HCT116 (cell line): ENCODE data around the gene SPRED3. TPM values are rescaled to one million over a fixed set of nuclear protein-coding genes. Genes with fewer than 3 reads are reported as not detected.

Experiments
- ATAC-seq: fragments of 200-7000 bp; cut with Tn5 transposase; 2 replicates; pipeline ENCODE4 v1.9.1; 2020; ENCODE audit warnings: mild to moderate bottlenecking, moderate library complexity
- BruUV-seq: library from RNA; stranded (reverse); fragments of 400-500 nt; replicated peaks from 2 replicates; lab custom pipeline; 2021; lab: Mats Ljungman, UMichigan
- CTCF ChIA-PET: fragments of 300-600 bp; sonication (Branson Sonifier 250); formaldehyde crosslinking; loops from one replicate; lab custom pipeline; 2021; ENCODE audit warnings: antibody characterized with exemption; lab: Charles Lee
- POLR2A ChIA-PET: fragments of 300-600, 350-600 bp; sonication (Branson Sonifier 250); formaldehyde crosslinking; loops from one replicate; lab custom pipeline; 2021; ENCODE audit warnings: antibody characterized with exemption; lab: Charles Lee
- RAD21 ChIA-PET, 2 experiments: fragments of 300-600 bp; sonication (Branson Sonifier 250); formaldehyde crosslinking; loops; one replicate each; lab custom pipeline; 2023; ENCODE audit warnings: low total read pairs in 2 of 2; ENCODE audit not compliant: uncharacterized antibody in 2 of 2, unreplicated experiment in 2 of 2, low non-redundant PET in 1 of 2; lab: Charles Lee
- DNase-seq: peaks from one replicate; pipeline ENCODE4 v3.0.0-alpha.2; 2010; ENCODE audit warnings: low read depth, low spot score
- H2AFZ ChIP-seq: fragments of 200-600 bp; shearing (Covaris generic), sonication (generic); 2 replicates; pipeline ENCODE4 v1.6.1; 2017; ENCODE audit warnings: low read depth, mixed run types, mixed read lengths, antibody characterized with exemption, low read length; ENCODE audit not compliant: poor library complexity, severe bottlenecking
- H3K27ac ChIP-seq: 2 replicates; pipeline ENCODE4 v1.5.1; 2012; ENCODE audit warnings: low read depth, low read length
- H3K27me3 ChIP-seq: fragments of 200-600 bp; sonication (generic); 2 replicates; pipeline ENCODE4 v1.6.1; 2016; ENCODE audit warnings: mixed run types, low read length, mixed read lengths; ENCODE audit not compliant: insufficient read depth
- H3K36me3 ChIP-seq, 2 experiments: fragments of 200-500 bp in 1 of 2; fragments of 200-600 bp in 1 of 2; sonication (Bioruptor generic) in 1 of 2; sonication (generic) in 1 of 2; 2 replicates each; pipeline versions ENCODE4 v1.5.1 to v1.6.1; 2014 to 2016; ENCODE audit warnings: low read length in 2 of 2, inconsistent platforms in 1 of 2, mixed read lengths in 1 of 2, mixed run types in 1 of 2; ENCODE audit not compliant: insufficient read depth in 2 of 2, control insufficient read depth in 1 of 2
- H3K4me1 ChIP-seq, 2 experiments: fragments of 200-600 bp in 1 of 2; sonication (generic) in 1 of 2; 2 replicates each; pipeline versions ENCODE4 v1.5.1 to v1.6.1; 2012 to 2017; ENCODE audit warnings: low read length in 2 of 2, inconsistent platforms in 1 of 2, mild to moderate bottlenecking in 1 of 2, mixed read lengths in 1 of 2, mixed run types in 1 of 2, moderate library complexity in 1 of 2; ENCODE audit not compliant: insufficient read depth in 2 of 2, control insufficient read depth in 1 of 2
- H3K4me2 ChIP-seq: fragments of 200-600 bp; sonication (generic); 2 replicates; pipeline ENCODE4 v1.6.1; 2017; ENCODE audit warnings: mixed run types, low read length, mixed read lengths
- H3K4me3 ChIP-seq, 2 experiments: fragments of 200-600 bp in 1 of 2; sonication (generic) in 1 of 2; replicated peaks in 1 of 2; 2 replicates each; pipeline ENCODE4 v1.5.1; 2011 to 2016; ENCODE audit warnings: low read length in 2 of 2, control low read depth in 1 of 2, low read depth in 1 of 2, mild to moderate bottlenecking in 1 of 2, mixed read lengths in 1 of 2, mixed run types in 1 of 2
- H3K79me2 ChIP-seq: fragments of 200-600 bp; sonication (generic); 2 replicates; pipeline ENCODE4 v1.6.1; 2017; ENCODE audit warnings: mild to moderate bottlenecking, mixed run types, low read length, moderate library complexity, mixed read lengths; ENCODE audit not compliant: insufficient read depth
- H3K9ac ChIP-seq: fragments of 200-600 bp; sonication (generic); 2 replicates; pipeline ENCODE4 v1.6.1; 2016; ENCODE audit warnings: low read length, mixed read lengths
- H3K9me2 ChIP-seq: fragments of 200-600 bp; sonication (generic), shearing (Covaris generic); 2 replicates; pipeline ENCODE4 v1.6.1; 2017; ENCODE audit warnings: mixed run types, mild to moderate bottlenecking, moderate library complexity; ENCODE audit not compliant: insufficient read depth
- H3K9me3 ChIP-seq, 2 experiments: fragments of 200-500 bp in 1 of 2; fragments of 200-600 bp in 1 of 2; sonication (Bioruptor generic) in 1 of 2; sonication (generic) in 1 of 2; 2 replicates each; pipeline ENCODE4 v1.6.1; 2014 to 2017; ENCODE audit warnings: low read length in 2 of 2, mixed read lengths in 2 of 2, inconsistent platforms in 1 of 2, low read depth in 1 of 2, mild to moderate bottlenecking in 1 of 2, mixed run types in 1 of 2, moderate library complexity in 1 of 2; ENCODE audit not compliant: control insufficient read depth in 1 of 2, insufficient read depth in 1 of 2
- H4K20me1 ChIP-seq: fragments of 200-600 bp; sonication (generic), shearing (Covaris generic); 2 replicates; pipeline ENCODE4 v1.6.1; 2017; ENCODE audit warnings: mixed run types, mild to moderate bottlenecking, moderate library complexity; ENCODE audit not compliant: insufficient read depth
- ATF3 ChIP-seq: IDR thresholded peaks from 2 replicates; pipeline ENCODE4 v1.6.1; 2012
- CEBPB ChIP-seq: IDR thresholded peaks from 2 replicates; pipeline ENCODE4 v1.6.1; 2012; ENCODE audit warnings: low read depth
- CTCF ChIP-seq, 3 experiments: fragments of 200-600 bp in 1 of 3; sonication (generic) in 1 of 3; IDR thresholded peaks in 2 of 3; conservative IDR thresholded peaks in 1 of 3; 2 replicates each; pipeline ENCODE4 v1.5.1; 2012 to 2017; ENCODE audit warnings: low read depth in 2 of 3, low read length in 2 of 3, antibody characterized with exemption in 1 of 3, borderline replicate concordance in 1 of 3, control low read depth in 1 of 3, mild to moderate bottlenecking in 1 of 3, mixed read lengths in 1 of 3, mixed run types in 1 of 3, moderate library complexity in 1 of 3; ENCODE audit not compliant: insufficient read depth in 1 of 3
- EGR1 ChIP-seq: IDR thresholded peaks from 2 replicates; pipeline ENCODE4 v1.6.1; 2012; ENCODE audit warnings: low read depth
- ELF1 ChIP-seq: IDR thresholded peaks from 2 replicates; pipeline ENCODE4 v1.6.1; 2012; ENCODE audit warnings: low read depth, borderline replicate concordance
- EZH2 ChIP-seq: fragments of 200-600 bp; sonication (generic); IDR thresholded peaks from 2 replicates; pipeline ENCODE4 v1.6.1; 2017; ENCODE audit warnings: antibody characterized with exemption, mixed run types
- EZH2phosphoT487 ChIP-seq: fragments of 200-600 bp; IDR thresholded peaks from 2 replicates; pipeline ENCODE4 v1.6.1; 2018; ENCODE audit warnings: antibody characterized with exemption, borderline replicate concordance
- FOSL1 ChIP-seq: IDR thresholded peaks from 2 replicates; pipeline ENCODE4 v1.6.1; 2012; ENCODE audit warnings: low read depth
- JUND ChIP-seq: IDR thresholded peaks from 2 replicates; pipeline ENCODE4 v1.6.1; 2012
- POLR2A ChIP-seq: IDR thresholded peaks from 2 replicates; pipeline ENCODE4 v1.7.0; 2011; ENCODE audit warnings: borderline replicate concordance; ENCODE audit not compliant: insufficient read depth, insufficient read length; ENCODE audit errors: extremely low read depth
- POLR2AphosphoS5 ChIP-seq: IDR thresholded peaks from 2 replicates; pipeline ENCODE4 v1.6.1; 2011; ENCODE audit warnings: mild to moderate bottlenecking, low read depth, low read length, moderate library complexity
- SIN3A ChIP-seq: IDR thresholded peaks from 2 replicates; pipeline ENCODE4 v1.6.1; 2012; ENCODE audit warnings: low read depth
- SRF ChIP-seq: IDR thresholded peaks from 2 replicates; pipeline ENCODE4 v1.6.1; 2012; ENCODE audit warnings: low read depth
- YY1 ChIP-seq: IDR thresholded peaks from 2 replicates; pipeline ENCODE4 v1.6.1; 2011; ENCODE audit warnings: low read length, low read depth, moderate library complexity, mild to moderate bottlenecking; ENCODE audit not compliant: insufficient replicate concordance; ENCODE audit errors: extremely low read depth
- ZBTB33 ChIP-seq: IDR thresholded peaks from 2 replicates; pipeline ENCODE4 v1.6.1; 2011; ENCODE audit warnings: mild to moderate bottlenecking, low read length, moderate library complexity; ENCODE audit not compliant: insufficient replicate concordance; ENCODE audit errors: extremely low read depth
- ZFX ChIP-seq: fragments of 450-650 bp; IDR thresholded peaks from 2 replicates; pipeline ENCODE4 v1.6.1; 2017
- ZNF274 ChIP-seq: fragments of 200-500 bp; sonication (Bioruptor generic); IDR thresholded peaks from 2 replicates; pipeline ENCODE4 v1.6.1; 2014; ENCODE audit warnings: mild to moderate bottlenecking, low read depth, low read length, inconsistent platforms
- intact Hi-C: fragments of 100-400 bp; cut with micrococcal nuclease; formaldehyde crosslinking; loops from 2 replicates; pipeline ENCODE4 v1.10.0; 2022
- total RNA-seq: library from RNA; stranded (reverse); gene quantifications from one replicate; pipeline ENCODE4 v1.2.1, GENCODE V29; 2021; ENCODE audit not compliant: unreplicated experiment

Gene SPRED3
- total RNA-seq, 1 experiment from 2014 or later: 3.4 TPM

GRCh38 chr19:38377052-38377451 is 11.4 kb upstream of the SPRED3 start:
- Histone ChIP-seq H3K4me3 (no peak overlapping the region), H3K27me3 (no peaks in the 10 kb centered on the region), H3K4me2 (no peak overlapping the region), H2AFZ (no peak overlapping the region), H3K9me3 (no peaks in the 10 kb centered on the region), H3K9me2 (no peaks in the 10 kb centered on the region), H4K20me1 (no peaks in the 10 kb centered on the region), H3K9ac (no peak overlapping the region), H3K79me2 (peaks cover 56% of the 10 kb centered on the region), H3K27ac (peak overlapping the region; percentile 10; the same call in 1 of the 2 replicates), H3K4me1 (peaks cover 11 to 23% of the 10 kb centered on the region in 2 experiments), H3K36me3 (peaks cover 35 to 36% of the 10 kb centered on the region in 2 experiments)
- no peak for ATAC-seq
- TF ChIP-seq ZNF274: no peak
- TF ChIP-seq ZFX: no peak
- intact Hi-C loops: no loop called here
- ChIA-PET RAD21 (no interaction called here), POLR2A (interaction anchor here (5.6 kb wide), 1 partner anchor 11 kb away, joined by 44 read pairs; the partner anchor contains the start of genes GGN and SPRED3), CTCF (no interaction called here)
- DNase-seq: no peak
- BruUV-seq: no TSS peak

- intact Hi-C loops: no loop called here
- DNase-seq (no peak), ATAC-seq (no peak)
- no TSS peak for BruUV-seq
- Histone ChIP-seq H3K27ac (no peak overlapping the region), H3K9ac (no peak overlapping the region), H3K4me1 (peaks cover 8 to 20% of the 10 kb centered on the region in 2 experiments), H3K9me3 (no peaks in the 10 kb centered on the region), H2AFZ (no peak overlapping the region), H3K27me3 (no peaks in the 10 kb centered on the region), H3K4me3 (no peak overlapping the region), H3K36me3 (peaks cover 45 to 50% of the 10 kb centered on the region in 2 experiments), H4K20me1 (no peaks in the 10 kb centered on the region), H3K9me2 (no peaks in the 10 kb centered on the region), H3K79me2 (peaks cover 56% of the 10 kb centered on the region), H3K4me2 (no peak overlapping the region)
- ChIA-PET RAD21 (no interaction called here), CTCF (no interaction called here), POLR2A (no interaction called here)
- TF ChIP-seq YY1: no peak
- TF ChIP-seq ZNF274: no peak
- no peak for TF ChIP-seq ZFX
- TF ChIP-seq ATF3: no peak
- no peak for TF ChIP-seq ELF1
- no peak for TF ChIP-seq CEBPB
- TF ChIP-seq ZBTB33: no peak
- TF ChIP-seq SIN3A: no peak
- no peak for TF ChIP-seq EZH2phosphoT487
- TF ChIP-seq POLR2AphosphoS5: no peak
- no peak for TF ChIP-seq JUND
- no peak for TF ChIP-seq SRF
- no peak for TF ChIP-seq FOSL1
- TF ChIP-seq CTCF (IDR thresholded peaks at IDR 0.05 in 2 of 3, conservative IDR thresholded peaks at IDR 0.05 in 1 of 3; ENCODE audit: borderline replicate concordance in 1 of 3, insufficient read depth in 1 of 3, low read depth in 2 of 3, low read length in 2 of 3): no peak
- no peak for TF ChIP-seq EZH2
- no peak for TF ChIP-seq EGR1
- no peak for TF ChIP-seq POLR2A
Measured at GRCh38 chr19:38378866-38379265, 9.6 kb upstream of the SPRED3 start.
